SK-N-SH (cell line): Measurements from ENCODE around the gene FCN3. TPM values are rescaled to one million over a fixed set of nuclear protein-coding genes. Genes with fewer than 3 reads are reported as not detected.

Experiments
- CTCF ChIA-PET: fragments of 300-600, 350-600 bp; formaldehyde crosslinking; extraction: SDS; loops from one replicate; lab custom pipeline; 2021; lab: Yijun Ruan, JAX
- POLR2A ChIA-PET: fragments of 350-600 bp; sonication (Branson Sonifier 250); formaldehyde crosslinking; extraction: SDS; loops from one replicate; lab custom pipeline; 2020; ENCODE audit warnings: antibody characterized with exemption, inconsistent platforms; lab: Yijun Ruan, JAX
- DNase-seq: peaks from one replicate; pipeline ENCODE4 v3.0.0; 2012
- H2AFZ ChIP-seq: fragments of 200-600 bp; sonication (generic); 2 replicates; pipeline ENCODE4 v1.8.1; 2016; ENCODE audit warnings: antibody characterized with exemption, mild to moderate bottlenecking, low read depth
- H3F3A ChIP-seq: fragments of 200-600 bp; sonication (generic); replicated peaks from 2 replicates; pipeline ENCODE3; 2016; ENCODE audit warnings: antibody characterized with exemption, mild to moderate bottlenecking; ENCODE audit not compliant: insufficient read depth
- H3K27ac ChIP-seq, 2 experiments: fragments of 200-500 bp in 1 of 2; fragments of 200-600 bp in 1 of 2; sonication (Bioruptor generic) in 1 of 2; sonication (generic), shearing (Covaris generic) in 1 of 2; 2 replicates each; pipeline versions ENCODE4 v1.5.1 to v1.6.1; 2014 to 2016; ENCODE audit warnings: low read depth in 2 of 2, inconsistent platforms in 1 of 2, low read length in 1 of 2, mild to moderate bottlenecking in 1 of 2, mixed read lengths in 1 of 2
- H3K27me3 ChIP-seq: fragments of 200-600 bp; sonication (generic), shearing (Covaris generic); 2 replicates; pipeline ENCODE4 v1.6.1; 2016; ENCODE audit warnings: mixed run types; ENCODE audit not compliant: insufficient read depth
- H3K36me3 ChIP-seq, 2 experiments: fragments of 200-500 bp in 1 of 2; fragments of 200-600 bp in 1 of 2; sonication (Bioruptor generic) in 1 of 2; sonication (generic) in 1 of 2; replicated peaks in 1 of 2; 2 replicates each; pipeline versions ENCODE3 to v1.5.1; 2014 to 2016; ENCODE audit warnings: low read length in 1 of 2, mild to moderate bottlenecking in 1 of 2; ENCODE audit not compliant: insufficient read depth in 2 of 2, control insufficient read depth in 1 of 2
- H3K4me1 ChIP-seq, 2 experiments: fragments of 200-500 bp in 1 of 2; fragments of 200-600 bp in 1 of 2; sonication (Bioruptor generic) in 1 of 2; sonication (generic), shearing (Covaris generic) in 1 of 2; 2 replicates each; pipeline versions ENCODE4 v1.5.1 to v1.6.1; 2014 to 2016; ENCODE audit warnings: low read depth in 1 of 2, low read length in 1 of 2, mixed run types in 1 of 2; ENCODE audit not compliant: insufficient read depth in 2 of 2, control insufficient read depth in 1 of 2
- H3K4me2 ChIP-seq: fragments of 200-600 bp; sonication (generic), shearing (Covaris generic); 2 replicates; pipeline ENCODE4 v1.6.1; 2017; ENCODE audit warnings: mixed run types
- H3K4me3 ChIP-seq, 2 experiments: fragments of 200-500 bp in 1 of 2; fragments of 200-600 bp in 1 of 2; sonication (Bioruptor generic) in 1 of 2; sonication (generic), shearing (Covaris generic) in 1 of 2; 2 replicates each; pipeline versions ENCODE4 v1.5.1 to v1.8.1; 2014 to 2016; ENCODE audit warnings: low read depth in 2 of 2, inconsistent platforms in 1 of 2, low read length in 1 of 2, mild to moderate bottlenecking in 1 of 2, mixed read lengths in 1 of 2, moderate library complexity in 1 of 2
- H3K79me2 ChIP-seq: fragments of 200-600 bp; sonication (generic); 2 replicates; pipeline ENCODE4 v1.8.1; 2017; ENCODE audit warnings: mild to moderate bottlenecking; ENCODE audit not compliant: insufficient read depth
- H3K9ac ChIP-seq: fragments of 200-600 bp; sonication (generic); 2 replicates; pipeline ENCODE4 v1.6.1; 2017; ENCODE audit warnings: mixed run types
- H3K9me2 ChIP-seq: fragments of 200-600 bp; sonication (generic); 2 replicates; pipeline ENCODE4 v1.6.1; 2017; ENCODE audit warnings: mixed run types
- H3K9me3 ChIP-seq: fragments of 200-600 bp; sonication (generic); 2 replicates; pipeline ENCODE4 v1.6.1; 2017; ENCODE audit warnings: mixed run types, mild to moderate bottlenecking, moderate library complexity
- H4K20me1 ChIP-seq: fragments of 200-600 bp; sonication (generic); 2 replicates; pipeline ENCODE4 v1.6.1; 2017; ENCODE audit warnings: mild to moderate bottlenecking, mixed run types; ENCODE audit not compliant: insufficient read depth
- MXI1 ChIP-seq: IDR thresholded peaks from 2 replicates; pipeline ENCODE4 v1.6.1; 2012; ENCODE audit warnings: mild to moderate bottlenecking, low read depth, low read length, improper control_type of control experiment
- SIN3A ChIP-seq: IDR thresholded peaks from 2 replicates; pipeline ENCODE4 v1.6.1; 2012; ENCODE audit warnings: low read depth, mild to moderate bottlenecking, low read length, moderate library complexity, borderline replicate concordance
- SMC3 ChIP-seq: IDR thresholded peaks from 2 replicates; pipeline ENCODE4 v1.6.1; 2012; ENCODE audit warnings: low read depth, low read length, improper control_type of control experiment
- WGBS: methylation state at CpG from one replicate; pipeline ENCODE4 v1.1.6; 2017; ENCODE audit warnings: low lambda C conversion rate; 5-methylcytosine and 5-hydroxymethylcytosine counted together
- polyA plus RNA-seq, 3 experiments: library from polyadenylated mRNA; depleted of rRNA; stranded (reverse); fragments of >200 nt; gene quantifications; 2 replicates each; pipeline ENCODE4 v1.2.3, GENCODE V29; 2012
- TF ChIP-seq, protein P1 (sequence below): fragments of 150-350 bp; IDR thresholded peaks from 2 replicates; pipeline ENCODE4 v1.6.1; 2017; ENCODE audit warnings: antibody characterized with exemption, low read length, low read depth, borderline replicate concordance
- TF ChIP-seq, protein P2 (sequence below): IDR thresholded peaks from 2 replicates; pipeline ENCODE4; 2012

The FCN3 gene
- polyA plus RNA-seq, 1 of the 3 experiments (the other 2 are of a cell fraction) = not detected

- no peaks in the 10 kb centered on the region for H3K9me2 ChIP-seq
- WGBS = 94% methylated on average over 59 of the region's 62 CpGs
- H3K27me3 ChIP-seq = no peaks in the 10 kb centered on the region
- DNase-seq = no peak
- H3K27ac ChIP-seq = no peak overlapping the region
- TF ChIP-seq, protein P1, sequence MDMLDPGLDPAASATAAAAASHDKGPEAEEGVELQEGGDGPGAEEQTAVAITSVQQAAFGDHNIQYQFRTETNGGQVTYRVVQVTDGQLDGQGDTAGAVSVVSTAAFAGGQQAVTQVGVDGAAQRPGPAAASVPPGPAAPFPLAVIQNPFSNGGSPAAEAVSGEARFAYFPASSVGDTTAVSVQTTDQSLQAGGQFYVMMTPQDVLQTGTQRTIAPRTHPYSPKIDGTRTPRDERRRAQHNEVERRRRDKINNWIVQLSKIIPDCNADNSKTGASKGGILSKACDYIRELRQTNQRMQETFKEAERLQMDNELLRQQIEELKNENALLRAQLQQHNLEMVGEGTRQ = no peak
- no peaks in the 10 kb centered on the region for H3F3A ChIP-seq
- no peaks in the 10 kb centered on the region for H3K9me3 ChIP-seq
- H3K4me3 ChIP-seq = no peak overlapping the region
- no peak overlapping the region for H3K9ac ChIP-seq
- peaks cover 2 to 3% of the 10 kb centered on the region in 2 experiments for H3K36me3 ChIP-seq
- peaks cover 0 to 10% of the 10 kb centered on the region in 2 experiments; a peak in 1 of 4 replicates for H3K4me1 ChIP-seq
- POLR2A ChIA-PET = no interaction called here
- H2AFZ ChIP-seq = no peak overlapping the region
- H3K79me2 ChIP-seq = no peaks in the 10 kb centered on the region
- CTCF ChIA-PET = interaction anchor here (0.7 to 12.3 kb wide), 8 partner anchors 9 to 52 kb away, joined by 3 to 219 read pairs (median 4); partner anchors contain the start of gene SYTL1
- H4K20me1 ChIP-seq = no peaks in the 10 kb centered on the region
- H3K4me2 ChIP-seq = no peak overlapping the region
Measured at GRCh38 chr1:27350663-27351540, 23.7 kb downstream of the FCN3 start.

DNA sequence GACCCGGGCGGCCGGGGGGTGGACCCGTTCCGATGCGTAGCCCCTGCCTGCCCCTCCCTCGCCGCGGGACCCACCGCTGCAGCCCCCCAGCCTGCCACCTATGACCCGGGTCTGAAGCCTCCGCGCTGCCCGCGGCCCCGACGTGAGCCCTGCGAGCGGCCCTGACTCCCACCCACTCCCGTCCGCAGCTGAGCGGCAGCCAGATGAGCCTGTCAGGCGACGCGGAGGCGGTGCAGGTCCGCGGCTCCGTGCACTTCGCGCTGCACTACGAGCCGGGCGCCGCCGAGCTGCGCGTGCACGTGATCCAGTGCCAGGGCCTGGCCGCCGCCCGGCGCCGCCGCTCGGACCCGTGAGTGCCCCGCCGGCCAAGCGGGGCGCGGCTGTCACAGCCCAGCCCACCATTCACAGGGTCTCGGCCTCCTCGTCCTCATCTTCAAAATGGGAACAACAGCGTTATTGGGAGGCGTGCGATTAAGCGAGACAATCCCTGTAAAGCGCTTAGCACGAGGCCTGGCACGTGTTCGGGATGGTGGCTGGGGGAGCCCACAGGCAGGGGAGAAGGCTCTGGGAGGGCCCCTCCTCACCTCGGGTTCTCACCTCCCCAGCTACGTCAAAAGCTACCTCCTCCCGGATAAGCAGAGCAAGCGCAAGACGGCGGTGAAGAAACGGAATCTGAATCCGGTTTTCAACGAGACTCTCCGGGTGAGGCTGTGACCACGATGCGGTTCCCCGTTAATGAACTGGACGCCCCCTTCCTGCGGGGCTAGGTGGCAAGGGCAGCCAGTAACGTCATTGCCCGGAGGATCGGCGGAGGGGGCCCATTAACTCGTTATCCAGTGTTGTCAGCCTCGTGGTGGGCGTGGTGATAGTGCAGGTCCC is 24.6 kb downstream of the FCN3 start:
- no peak overlapping the region for H3K9ac ChIP-seq
- peak; percentile 42; the same call in 1 of the 2 replicates for TF ChIP-seq MXI1
- TF ChIP-seq, protein P2, sequence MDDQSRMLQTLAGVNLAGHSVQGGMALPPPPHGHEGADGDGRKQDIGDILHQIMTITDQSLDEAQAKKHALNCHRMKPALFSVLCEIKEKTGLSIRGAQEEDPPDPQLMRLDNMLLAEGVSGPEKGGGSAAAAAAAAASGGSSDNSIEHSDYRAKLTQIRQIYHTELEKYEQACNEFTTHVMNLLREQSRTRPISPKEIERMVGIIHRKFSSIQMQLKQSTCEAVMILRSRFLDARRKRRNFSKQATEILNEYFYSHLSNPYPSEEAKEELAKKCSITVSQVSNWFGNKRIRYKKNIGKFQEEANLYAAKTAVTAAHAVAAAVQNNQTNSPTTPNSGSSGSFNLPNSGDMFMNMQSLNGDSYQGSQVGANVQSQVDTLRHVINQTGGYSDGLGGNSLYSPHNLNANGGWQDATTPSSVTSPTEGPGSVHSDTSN = peak; percentile 90
- TF ChIP-seq SIN3A = 0 out of 2 replicates have a peak, but pooled peaks have one; percentile 15
- no peak for TF ChIP-seq SMC3
- TF ChIP-seq, all 33 proteins: peak for 3
- Histone ChIP-seq H4K20me1 (no peaks in the 10 kb centered on the region), H3K9me2 (no peaks in the 10 kb centered on the region), H3K9me3 (no peaks in the 10 kb centered on the region), H3K4me2 (0 out of 2 replicates have a peak overlapping the region, but pooled peaks have one; percentile 47), H3F3A (no peaks in the 10 kb centered on the region), H3K27ac (no peak overlapping the region), H3K4me1 (peaks cover 0 to 10% of the 10 kb centered on the region in 2 experiments; a peak in 1 of 4 replicates), H3K79me2 (no peaks in the 10 kb centered on the region), H3K4me3 (peak overlapping the region in 1 of 2 experiments; percentile 39; a peak in 2 of 4 replicates), H2AFZ (no peak overlapping the region), H3K27me3 (no peaks in the 10 kb centered on the region), H3K36me3 (no peaks in the 10 kb centered on the region)
- 73% methylated on average over 43 of the region's 84 CpGs for WGBS
- ChIA-PET POLR2A (interaction anchor here (1.1 to 2.6 kb wide), 4 partner anchors 8 to 49 kb away, joined by 4 to 15 read pairs (median 5); partner anchors contain the start of gene MAP3K6), CTCF (interaction anchor here (0.6 to 12.3 kb wide), 18 partner anchors 8 to 306 kb away, joined by 3 to 219 read pairs (median 4); partner anchors contain the start of genes MAP3K6 and SYTL1)
- peak; percentile 94 for DNase-seq
